IPS DF 4.7 (cell line): Measurements from ENCODE around the gene TUBGCP3.
A peak's percentile ranks its signal among the peaks of the same experiment; 100 is the strongest.

Experiments used
- DNase-seq: peaks from one replicate; pipeline ENCODE4 v3.0.0-alpha.2; 2013; ENCODE audit warnings: low spot score; ENCODE audit errors: extremely low read depth

Gene TUBGCP3

DNA sequence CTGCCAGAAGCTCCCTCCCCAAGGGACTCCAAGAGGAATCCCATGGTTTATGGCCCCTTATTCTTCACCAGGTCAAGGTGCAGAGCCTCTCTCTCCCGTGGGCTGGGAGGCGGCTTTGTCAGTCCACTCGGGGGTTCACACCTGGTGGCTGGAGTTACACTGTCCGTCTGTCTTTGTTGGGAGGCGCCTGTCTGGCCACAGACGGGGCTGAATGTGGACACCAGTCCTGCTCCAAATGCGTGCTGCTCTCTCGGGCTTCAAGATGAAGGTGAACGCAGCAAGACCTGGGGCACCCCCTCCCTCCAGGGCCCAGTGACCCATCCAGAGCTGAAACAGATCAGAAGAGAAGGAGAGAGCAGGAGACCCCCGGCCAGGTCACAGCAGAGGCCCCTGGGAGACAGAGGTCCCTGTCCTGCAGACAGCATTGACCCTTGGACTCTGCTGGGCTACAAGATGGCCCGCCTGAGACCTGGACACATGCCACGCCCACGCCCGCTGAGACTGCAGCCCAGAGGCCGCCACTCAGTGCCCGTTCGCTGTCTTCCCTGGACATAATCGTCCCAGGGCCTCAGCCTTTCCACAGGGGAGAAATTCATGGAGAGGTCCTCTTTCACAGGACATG, 29.9 kb upstream of the TUBGCP3 start:
- no peak for DNase-seq

- peak; percentile 53 for DNase-seq
Measured at GRCh38 chr13:112616586-112617362, 28.8 kb upstream of the TUBGCP3 start.

- DNase-seq = no peak
Measured at GRCh38 chr13:112615391-112615790, 27.4 kb upstream of the TUBGCP3 start.

DNA sequence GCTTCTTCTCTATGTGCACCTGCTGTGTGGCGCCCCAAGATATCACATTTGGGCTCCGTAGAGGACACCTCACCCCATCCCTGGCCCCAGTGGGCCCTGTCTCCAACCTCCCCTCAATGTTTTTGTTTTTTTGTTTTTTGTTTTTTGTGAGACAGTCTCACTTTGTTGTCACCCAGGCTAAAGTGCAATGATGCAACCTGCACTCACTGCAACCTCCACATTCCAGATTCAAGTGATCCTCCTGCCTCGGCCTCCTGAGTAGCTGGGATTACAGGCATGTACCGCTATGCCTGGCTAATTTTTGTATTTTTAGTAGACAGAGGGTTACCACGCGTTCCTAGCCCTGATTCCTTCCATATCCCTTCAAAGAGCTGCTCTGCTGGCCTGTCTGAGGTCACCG, 26.9 kb upstream of the TUBGCP3 start:
- no peak for DNase-seq

- no peak for DNase-seq
Measured at GRCh38 chr13:112608212-112608611, 20.3 kb upstream of the TUBGCP3 start.

- DNase-seq = no peak
Measured at GRCh38 chr13:112606109-112607001, 18.4 kb upstream of the TUBGCP3 start.

- DNase-seq = no peak
Measured at GRCh38 chr13:112605531-112605990, 17.6 kb upstream of the TUBGCP3 start.

- DNase-seq = no peak
Measured at GRCh38 chr13:112603641-112604225, 15.8 kb upstream of the TUBGCP3 start.

DNA sequence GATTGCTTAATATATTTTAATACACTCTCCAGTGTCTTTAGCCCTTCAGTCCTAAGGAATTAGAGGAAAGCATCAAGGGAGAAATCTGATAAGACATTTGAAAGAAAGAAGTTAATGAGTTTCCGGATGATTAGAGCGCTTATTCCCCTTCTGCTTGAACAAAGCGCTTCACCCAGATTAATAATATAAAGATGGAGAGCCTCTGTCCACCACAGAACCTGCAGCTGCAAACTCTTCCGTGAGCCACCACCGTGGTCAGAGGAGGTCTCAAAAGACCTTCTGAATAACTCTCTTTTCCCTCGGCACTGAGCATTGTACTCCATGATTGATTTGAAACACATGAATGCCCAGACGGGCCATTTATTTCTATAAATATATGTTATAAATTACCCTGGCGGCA, 14.2 kb upstream of the TUBGCP3 start:
- DNase-seq = no peak

DNA sequence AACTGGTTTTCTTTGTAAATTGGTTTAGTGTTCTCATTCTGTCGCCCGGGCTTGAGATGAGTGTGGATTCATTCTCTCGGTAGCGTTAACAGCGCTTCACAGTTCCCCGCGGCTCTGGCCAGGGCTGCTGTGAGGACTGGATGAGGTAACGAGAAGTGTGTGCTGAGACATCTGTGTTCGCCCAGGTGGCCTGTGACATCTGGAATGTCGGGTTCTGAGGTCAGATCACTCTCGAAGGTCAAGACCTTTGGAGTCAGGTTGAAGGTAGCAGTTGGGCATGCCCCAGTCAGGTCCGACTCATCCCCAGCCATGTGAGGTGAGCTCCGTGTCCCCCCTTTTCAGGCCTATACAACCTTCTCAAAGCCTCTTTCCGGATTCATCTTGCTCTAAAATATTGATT, 13.4 kb upstream of the TUBGCP3 start:
- DNase-seq = no peak

- DNase-seq = no peak
Measured at GRCh38 chr13:112596235-112596634, 8.3 kb upstream of the TUBGCP3 start.

DNA sequence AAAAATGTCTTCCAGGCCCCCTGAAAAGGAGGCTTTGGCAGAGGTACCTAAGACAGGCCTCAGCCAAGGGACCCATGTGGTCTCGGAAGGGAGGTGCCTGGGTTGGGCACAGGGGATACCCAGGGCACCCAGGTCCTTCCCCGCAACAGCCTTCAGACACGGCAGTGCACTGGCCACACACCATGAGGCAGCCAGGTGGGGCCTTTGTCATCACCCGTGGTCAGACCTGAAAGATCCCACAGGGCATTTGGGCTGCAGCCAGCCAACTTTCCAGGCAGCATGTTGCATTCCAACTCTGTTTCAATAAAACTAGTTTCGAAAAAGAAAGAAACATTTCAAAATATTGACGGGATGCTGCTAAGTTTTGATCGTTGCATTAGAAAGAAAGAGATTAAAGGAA, 4.7 kb upstream of the TUBGCP3 start:
- DNase-seq = no peak

GRCh38 chr13:112592181-112592580, 4.2 kb upstream of the TUBGCP3 start:
- no peak for DNase-seq

DNA sequence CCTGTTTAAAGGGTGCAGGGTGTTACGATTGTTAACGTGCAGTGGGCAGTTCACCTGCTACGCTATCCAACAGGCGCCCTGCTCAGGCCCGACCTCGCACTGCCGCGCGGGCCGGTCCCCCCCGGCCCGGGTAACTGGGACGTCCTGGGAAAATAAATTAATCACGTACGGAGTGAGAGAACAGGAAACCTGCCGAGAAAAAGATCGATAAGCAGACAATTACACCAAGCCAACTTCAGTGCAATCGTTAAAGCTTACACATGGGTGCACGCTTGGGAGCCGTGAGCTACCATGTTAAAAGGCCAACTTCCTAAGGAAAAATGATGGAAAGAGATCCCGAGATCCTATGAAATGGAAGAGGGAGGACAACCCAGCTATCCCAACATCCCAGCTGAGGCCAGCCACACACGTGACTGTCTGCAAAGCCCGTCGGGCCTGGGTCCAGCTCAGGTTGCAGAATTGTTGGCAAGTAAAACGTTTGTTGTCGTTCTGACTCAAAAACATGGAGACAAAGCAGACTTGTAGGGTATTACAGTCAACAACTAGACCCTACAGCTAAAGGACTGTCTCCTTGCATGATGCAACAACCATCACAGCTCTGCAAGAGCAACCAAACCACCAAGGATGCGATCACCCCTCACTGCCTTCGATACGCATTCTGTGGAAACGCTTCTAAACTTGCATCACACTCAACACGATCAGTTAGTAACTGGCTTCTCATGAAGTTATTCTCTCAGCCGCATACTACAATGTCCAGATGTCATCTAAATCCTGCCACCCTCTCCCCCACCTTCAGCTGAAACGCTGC, 741 bp upstream of the TUBGCP3 start:
- no peak for DNase-seq

GRCh38 chr13:112587212-112587763, 665 bp downstream of the TUBGCP3 start:
- DNase-seq = no peak

GRCh38 chr13:112586334-112586960, 1.5 kb downstream of the TUBGCP3 start:
- no peak for DNase-seq

DNA sequence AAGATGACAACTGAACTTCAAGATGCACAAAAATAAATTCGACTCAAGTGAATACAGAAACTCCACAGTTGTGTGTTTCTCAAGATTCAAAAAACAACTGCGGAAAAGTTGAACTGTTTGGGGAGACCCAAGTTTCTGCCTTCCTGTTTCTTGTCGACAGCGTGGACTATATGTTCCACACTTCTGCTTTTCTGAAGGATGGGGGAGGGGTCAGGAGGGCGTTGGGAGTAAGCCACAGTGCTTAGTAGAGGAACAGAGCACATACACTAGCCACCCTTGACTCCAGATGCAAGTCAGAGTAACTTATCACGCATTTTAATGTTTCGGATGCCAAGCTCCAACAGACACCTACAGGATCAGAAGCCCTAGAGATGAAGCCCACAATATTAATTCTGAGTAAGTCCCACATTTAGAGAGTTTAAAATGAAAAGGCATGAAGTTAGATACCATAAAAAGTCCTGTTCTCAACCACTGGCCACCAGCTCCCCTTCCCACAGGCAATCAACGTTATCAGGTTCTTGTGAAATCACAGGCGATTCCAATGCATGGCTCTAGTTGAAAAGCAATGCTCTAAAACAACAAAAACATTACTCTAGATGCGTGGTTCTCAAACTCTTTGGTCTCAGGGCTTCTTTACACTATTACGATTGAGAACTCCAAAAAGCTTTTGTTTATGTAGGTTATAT, 4.2 kb downstream of the TUBGCP3 start:
- no peak for DNase-seq

DNA sequence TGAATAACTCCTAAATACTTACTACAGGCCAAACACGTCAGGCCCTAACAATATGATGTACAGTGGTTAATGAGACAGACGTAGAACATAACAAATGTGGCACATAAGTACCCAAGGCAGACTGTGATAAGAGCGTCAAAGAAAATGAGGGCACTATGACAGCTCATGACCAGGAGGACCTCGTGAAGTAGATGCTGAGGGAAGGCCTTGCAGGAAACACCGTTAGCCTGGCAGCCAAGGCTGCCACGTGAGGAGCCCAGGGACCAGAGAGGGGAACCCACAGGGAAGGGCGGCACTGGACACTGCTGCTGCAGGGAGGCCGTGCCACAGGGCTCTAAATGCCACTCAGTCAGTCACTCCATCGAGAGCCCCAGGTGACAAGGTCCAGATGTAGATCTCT, 5.7 kb downstream of the TUBGCP3 start:
- no peak for DNase-seq

- no peak for DNase-seq
Measured at GRCh38 chr13:112580912-112581311, 7.0 kb downstream of the TUBGCP3 start.
